Right forelimb (tissue), 1 donor: ENCODE results near the gene AMBRA1.

Experiments used
- DNase-seq: peaks from one replicate; pipeline ENCODE4 v3.0.0-alpha.2; 2018

The AMBRA1 gene

DNA sequence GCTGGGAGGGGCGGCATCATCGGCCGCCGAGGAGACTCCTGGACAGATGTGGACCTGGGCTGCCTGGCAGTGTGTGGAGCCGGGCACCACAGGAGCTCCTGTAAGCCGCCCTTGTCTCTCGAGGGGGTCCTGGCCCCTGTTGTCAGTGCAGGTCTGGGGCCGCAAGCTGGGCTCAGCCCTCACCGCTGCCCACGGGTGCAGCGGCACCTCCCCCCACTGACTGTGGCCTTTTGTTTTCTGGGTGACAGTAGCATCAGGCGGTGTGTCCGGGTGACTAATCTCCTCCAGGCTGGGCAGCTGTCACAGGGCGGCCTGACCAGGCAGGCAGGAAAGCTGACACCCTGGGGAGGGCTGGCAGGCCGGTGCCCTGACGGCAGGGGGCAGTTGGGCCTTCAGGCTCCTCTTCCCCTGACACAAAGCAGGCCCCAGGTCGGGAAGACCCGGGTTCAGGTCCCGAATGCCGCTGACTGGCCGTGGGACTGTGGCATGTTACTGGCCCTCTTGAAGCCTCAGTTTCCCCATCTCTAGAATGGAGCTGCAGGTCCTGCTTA, 230.3 kb downstream of the AMBRA1 start:
- DNase-seq: no peak

DNA sequence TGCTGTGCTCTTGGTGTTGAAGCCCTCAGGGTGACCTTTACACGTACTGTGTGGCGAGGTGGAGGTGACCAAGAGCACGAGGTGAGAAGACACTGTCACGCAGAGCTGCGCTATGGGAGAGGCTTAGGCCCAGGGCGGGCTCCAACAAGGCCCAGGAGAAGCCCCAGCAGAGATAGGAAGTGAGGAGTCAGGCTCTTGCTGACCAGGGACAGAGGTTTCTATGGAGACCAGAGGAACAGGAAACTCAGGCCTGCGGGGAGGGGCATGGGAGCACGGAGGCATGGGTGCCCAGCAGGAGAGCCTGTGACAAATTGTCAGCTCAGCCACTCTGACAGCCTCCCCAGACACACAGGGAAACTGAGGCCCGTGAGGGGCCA, 230.8 kb downstream of the AMBRA1 start:
- DNase-seq: no peak

DNA sequence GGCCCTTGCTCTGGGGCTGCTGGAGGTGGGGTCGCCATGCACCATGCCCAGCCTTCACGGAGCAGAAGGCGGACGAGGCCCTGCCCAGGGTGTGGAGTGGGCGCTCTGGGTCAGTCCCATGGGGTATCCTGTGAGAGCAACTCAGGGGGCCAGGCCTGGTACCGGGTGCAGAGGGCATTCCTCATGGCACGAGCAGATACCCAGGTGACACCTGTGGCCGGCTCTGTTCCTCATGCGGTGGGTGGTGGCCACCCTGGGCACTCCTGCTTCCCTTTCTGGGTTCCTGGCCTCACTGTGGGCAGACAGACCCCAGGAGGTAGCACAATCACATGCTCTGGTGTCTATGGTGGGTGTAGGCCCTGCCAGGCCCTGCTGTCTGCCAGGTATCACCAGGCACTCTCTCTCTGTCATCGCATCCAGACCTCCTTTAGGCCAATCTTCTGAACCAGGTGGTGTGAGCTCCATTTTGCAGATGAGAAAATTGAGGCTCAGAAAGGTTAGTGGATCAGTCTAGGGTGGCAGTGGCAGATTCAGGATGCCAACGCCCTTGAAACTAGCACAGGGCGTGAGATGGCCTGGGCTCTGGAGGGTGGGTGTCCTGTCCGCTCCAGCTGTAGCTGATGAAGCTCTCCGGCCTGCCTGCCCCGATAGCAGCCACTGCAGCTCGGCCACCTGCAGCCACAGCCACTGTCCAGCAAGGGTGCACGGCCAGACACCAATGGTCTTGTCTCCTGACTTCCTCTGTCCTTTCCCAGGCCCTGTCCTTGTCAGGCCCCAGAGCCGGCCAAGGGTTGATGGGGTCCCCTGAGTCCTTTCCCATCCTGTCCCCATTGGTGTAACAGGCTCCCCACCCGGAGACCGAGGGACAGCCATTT, 231.4 kb downstream of the AMBRA1 start:
- DNase-seq: no peak

DNA sequence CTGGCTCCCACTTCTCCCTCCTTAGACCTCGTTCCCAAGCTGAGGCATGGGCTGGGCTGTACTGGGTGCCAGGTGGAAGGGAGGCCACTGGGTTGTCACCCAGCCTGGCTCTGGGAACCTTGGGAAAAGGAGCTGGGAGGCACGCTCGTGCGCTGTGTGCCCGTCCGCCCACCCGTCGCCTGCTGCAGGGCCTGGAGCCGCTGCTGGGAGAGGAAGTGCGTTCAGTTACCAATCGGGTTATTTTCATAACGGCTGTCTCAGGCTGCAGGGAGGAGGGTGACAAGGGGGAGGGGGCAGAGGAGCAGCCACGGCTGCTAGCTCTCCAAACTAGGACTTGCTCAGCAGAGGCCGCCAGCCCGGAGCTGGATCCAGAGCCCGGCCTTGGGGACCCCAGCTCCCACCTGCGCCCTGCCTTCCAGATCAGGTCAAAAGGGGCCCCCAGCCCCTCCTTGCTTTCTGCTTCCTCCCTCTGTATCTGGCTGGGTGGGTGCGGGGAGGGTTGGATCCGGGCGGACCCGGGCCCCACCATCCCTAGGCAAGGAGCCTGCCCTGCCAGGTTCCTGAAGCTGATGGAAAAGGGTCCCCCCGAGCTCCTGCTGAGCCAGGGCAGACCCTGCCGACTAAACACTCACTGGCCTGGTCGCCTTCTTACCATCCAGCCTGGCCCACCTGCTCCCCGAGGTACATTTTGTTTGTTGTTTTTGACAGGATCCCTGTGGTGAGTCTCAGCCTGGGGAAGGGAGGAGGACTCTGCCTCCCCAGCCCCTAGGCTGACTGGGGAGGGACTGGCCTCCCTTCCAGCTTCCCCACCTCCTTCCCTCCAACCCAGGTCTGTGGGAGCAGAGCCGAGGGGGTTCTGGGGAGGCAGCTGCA, 232.3 kb downstream of the AMBRA1 start:
- peak; percentile 76 for DNase-seq

DNA sequence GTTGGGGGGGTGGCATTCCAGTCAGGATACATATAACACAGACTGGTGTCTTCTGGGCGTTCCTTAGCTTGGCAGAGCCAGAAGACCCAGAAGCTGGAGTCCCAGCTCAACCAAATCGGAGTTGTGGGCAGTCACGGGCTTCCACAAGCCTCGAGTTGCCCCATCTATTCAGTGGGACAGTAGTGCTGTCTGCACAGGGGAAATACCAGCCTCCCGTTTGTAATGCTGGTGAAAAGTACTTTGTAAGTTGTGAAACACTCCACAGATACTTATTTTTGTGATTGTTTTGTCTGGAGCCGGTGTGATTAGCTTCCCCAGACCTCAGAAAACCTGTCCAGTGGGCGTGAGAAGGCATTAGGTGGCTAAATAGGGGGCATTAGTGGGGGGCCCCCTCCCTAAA, 232.9 kb downstream of the AMBRA1 start:
- DNase-seq: no peak

DNA sequence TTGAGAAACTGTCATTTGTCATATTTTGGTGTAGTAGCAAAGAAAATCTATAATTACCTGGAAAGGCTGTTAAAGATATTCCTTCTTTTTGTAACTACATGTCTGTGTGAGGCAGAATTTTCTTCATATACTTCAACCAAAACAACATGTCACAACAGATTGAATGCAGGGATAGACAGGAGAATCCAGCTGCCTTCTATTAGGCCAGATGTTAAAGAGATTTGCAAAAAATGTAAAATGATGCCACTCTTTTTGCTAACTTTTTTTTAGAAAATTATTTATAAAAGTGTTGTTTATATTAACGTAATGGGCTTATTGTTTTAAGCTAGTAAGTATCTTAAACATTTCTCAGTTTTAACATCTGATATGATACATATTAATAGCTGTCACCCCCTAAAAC, 233.9 kb downstream of the AMBRA1 start:
- no peak for DNase-seq

DNA sequence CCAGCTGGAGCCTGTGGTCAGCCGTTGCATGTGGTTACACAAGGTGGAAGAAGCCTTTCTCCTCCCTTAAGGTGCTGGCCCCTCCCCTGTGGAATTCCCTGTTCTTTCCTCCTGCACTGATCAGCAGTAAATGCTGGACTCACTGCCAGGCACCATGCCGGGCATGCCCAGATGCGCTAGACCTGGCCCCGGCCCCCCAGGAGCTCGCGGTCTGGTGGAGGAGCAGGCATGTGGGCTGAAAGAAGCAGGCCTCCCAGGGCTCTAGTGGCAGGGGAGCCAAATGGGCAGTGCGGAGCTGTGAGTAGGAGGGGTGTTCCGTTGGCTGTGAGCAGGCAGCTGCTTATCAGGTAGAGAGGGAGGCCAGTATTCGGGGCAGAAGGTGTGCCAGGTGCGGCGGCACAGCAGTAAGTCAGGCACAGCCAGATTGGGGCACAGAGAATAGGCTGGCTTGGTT, 236.3 kb downstream of the AMBRA1 start:
- no peak for DNase-seq

DNA sequence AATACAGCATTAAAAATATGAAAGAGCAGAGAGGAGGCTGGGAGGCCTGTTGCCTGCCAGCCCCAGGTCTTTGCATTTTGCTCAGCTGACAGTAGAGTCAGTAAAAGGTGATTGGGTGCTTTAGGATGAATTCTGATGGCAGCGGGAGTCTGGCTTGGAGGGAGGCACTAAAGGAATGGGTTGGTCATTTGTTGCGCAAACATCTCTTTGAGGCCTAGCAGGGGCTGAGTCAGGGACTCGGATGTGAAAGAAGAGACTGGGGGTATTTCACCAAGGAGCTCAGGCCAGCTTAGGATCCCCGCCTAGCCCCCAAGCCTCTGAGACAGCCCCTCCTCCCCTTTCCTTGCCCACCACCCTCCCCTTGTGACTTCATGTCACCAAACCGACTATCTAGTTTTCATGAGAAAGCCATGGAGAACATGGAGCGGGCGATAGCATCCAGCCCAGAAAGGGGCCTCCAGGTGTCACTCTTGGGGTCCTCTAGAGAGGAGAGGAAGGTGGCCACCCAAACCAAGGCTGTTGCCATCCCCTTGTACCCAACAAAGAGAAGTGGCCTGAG, 236.8 kb downstream of the AMBRA1 start:
- DNase-seq: no peak

DNA sequence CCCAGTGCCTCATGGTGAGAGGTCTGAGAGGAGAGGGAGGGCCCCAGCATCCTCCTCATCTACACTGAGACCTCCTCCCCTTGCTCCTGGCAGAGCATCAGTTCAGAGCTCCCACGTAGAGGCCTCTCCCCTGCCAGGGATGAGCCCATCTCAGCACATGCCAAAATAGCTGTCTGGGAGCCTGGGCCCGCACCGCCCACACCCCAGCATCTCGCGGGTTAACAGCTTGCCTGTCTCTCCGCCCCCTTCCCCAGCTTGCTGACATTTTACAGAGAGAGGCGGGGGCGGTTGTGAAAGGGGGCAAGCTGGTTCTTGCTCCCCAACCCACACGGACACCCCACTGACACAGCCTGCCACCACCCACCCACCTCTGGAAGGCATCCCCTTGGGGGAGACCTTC, 240.1 kb downstream of the AMBRA1 start:
- DNase-seq: no peak

DNA sequence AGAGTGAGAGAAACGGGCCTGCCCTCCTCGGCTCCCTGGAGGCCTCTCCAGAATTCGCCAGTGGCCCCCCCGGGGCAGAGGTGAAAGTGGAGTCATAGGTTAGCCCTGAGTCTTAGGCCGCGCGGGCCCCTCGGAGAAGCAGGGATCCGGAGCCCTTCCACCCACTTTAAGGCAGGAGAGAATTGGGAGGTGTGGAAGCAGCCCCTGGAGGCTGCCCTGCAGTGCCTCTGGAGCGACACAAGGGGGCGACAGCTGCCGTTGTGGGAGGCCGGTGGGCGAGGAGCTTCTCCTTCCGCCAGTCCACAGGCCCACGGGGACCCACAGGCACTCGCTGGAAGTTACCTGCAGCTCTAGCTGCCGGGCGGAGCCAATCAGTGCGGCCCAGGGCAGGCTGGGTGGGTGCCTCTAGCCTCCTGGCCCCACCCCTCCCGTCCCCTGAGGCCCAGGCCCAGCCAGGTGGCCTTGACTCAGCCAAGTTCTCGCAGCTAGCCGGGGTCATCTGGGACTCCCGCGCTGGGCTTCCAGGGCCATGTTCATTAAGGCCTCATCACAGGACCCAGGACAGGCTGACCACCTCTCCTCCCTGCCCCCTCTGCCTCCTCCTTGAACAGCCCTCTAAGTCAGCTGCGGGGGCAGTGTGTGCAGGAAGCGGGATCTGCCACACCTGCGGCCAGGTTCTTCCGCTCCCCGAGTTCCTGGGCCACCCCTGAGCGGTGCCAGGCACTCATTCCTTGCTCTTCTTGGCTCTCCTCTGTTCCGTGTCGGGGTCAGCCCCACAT, 241.6 kb downstream of the AMBRA1 start:
- DNase-seq: no peak

DNA sequence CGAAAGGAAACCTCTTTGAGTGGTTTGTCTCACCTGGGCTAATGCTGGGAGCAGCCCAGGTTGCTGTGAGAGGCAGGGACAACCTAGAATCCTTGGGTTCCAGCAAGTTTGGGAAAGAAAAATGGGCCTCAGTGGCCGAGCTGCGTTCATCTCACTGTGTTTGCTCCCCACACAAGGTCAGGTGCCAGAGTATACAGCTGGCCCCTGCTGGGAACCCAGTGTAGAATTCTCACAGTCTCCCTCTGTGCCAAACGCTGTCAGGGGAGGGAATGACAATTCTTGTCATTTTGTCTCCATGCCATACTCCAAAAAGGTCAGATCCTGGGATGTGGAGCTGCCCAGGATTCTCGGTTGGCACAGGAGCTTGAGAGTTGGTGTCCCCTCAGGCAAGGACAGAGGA, 242.2 kb downstream of the AMBRA1 start:
- DNase-seq: no peak

DNA sequence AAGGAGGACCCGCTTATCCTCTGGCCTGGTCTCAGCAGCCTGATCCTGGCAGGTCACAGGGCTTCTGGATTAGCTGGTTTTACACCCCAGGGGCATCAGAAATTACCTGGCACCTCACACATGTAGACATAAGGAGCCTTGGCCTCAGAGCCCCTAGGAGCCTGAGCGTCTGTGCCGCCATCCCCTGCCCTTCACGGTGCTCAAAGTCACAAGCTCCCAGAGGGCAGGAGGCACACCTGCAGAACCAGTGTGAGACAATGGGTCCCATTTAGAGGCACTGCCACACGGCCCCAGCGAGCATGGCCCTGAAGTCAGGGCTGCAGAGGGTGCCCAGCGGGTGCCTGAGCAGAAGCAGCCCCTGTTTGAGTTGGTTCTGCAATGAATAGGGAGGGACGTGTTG, 242.7 kb downstream of the AMBRA1 start:
- DNase-seq: no peak

DNA sequence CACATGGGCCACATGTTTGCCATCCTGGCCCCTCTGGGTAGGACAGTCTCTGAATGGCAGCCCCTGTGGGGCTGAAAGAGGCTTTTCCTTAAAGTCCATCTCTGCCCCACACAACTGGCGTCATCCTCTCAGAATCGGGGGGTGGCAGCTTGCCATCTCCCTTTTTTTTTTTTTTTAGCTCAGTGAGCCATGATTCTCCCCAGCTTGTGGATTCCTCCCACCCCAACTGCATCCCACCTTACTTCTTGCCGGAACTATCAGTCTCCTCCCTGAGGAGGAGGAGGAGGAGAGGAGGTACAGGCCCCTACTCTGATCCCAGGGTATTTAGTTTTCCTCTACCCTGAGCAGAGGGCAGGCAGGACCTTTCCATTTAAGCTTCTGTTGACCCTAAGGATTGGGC, 243.1 kb downstream of the AMBRA1 start:
- no peak for DNase-seq

DNA sequence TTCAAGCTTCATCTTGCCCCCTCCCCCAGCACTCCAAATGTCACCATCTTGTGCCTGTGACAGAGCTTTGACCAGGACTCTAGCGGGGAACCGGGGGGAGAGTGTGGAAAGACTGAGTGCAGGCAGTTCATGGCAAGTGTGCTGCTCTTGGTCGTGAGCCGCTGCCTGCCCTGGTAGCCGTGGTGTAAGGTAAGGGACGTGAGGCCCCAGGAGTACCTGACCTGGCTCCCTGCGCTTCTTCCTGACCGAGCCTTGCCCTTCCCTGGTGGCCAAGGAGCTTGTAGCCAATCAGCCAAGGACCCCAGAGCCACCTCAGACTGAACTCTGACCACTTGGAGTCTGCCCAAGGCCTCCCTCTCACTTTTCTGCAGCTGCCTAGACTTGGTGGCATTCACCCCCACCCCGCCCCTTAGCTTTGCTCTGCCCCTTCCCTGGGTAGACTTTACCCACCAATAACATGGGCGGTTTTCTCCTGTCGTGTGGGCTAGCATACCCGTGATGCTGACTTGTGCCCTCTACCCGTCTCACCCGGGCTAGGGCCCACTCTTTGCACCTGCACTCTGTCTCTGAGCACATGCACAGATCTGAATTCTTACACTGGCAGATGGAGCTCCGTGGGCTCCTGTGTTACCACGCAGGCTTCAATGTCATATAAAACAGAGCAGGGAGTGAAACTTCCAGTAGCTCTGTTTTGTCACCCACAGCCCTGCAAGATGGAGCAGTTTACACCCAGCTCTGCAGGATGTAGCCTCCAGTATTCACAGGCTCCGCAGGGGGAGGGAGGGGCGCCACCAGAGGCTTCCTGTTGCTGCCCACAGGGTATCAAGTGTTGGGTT, 245.0 kb downstream of the AMBRA1 start:
- no peak for DNase-seq

DNA sequence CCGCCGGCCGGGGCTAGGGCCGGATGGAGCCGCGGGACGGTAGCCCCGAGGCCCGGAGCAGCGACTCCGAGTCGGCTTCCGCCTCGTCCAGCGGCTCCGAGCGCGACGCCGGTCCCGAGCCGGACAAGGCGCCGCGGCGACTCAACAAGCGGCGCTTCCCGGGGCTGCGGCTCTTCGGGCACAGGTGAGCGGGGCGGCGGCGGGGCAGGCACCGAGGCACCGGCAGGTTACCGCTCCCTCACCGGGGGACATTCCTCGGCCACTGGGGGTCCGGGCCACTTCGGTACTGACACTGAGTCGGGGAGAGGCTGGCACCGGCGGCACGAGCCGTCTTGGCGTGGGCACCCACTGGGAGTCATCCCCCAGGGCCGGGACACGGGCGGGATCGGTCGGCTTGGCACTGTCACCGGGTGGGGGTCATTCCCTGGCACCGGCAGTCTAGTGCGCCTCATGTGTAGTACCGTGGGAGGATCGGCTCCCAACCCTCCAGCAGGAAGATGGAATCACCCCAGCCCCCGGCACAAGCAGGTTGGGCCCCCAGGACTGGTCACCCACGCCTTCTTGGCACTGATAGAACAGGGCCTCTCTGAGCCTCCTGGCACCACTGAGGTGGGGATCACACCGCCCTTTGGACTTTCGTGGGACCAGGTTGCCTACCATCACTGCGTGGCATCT, 246.0 kb downstream of the AMBRA1 start:
- DNase-seq: no peak

DNA sequence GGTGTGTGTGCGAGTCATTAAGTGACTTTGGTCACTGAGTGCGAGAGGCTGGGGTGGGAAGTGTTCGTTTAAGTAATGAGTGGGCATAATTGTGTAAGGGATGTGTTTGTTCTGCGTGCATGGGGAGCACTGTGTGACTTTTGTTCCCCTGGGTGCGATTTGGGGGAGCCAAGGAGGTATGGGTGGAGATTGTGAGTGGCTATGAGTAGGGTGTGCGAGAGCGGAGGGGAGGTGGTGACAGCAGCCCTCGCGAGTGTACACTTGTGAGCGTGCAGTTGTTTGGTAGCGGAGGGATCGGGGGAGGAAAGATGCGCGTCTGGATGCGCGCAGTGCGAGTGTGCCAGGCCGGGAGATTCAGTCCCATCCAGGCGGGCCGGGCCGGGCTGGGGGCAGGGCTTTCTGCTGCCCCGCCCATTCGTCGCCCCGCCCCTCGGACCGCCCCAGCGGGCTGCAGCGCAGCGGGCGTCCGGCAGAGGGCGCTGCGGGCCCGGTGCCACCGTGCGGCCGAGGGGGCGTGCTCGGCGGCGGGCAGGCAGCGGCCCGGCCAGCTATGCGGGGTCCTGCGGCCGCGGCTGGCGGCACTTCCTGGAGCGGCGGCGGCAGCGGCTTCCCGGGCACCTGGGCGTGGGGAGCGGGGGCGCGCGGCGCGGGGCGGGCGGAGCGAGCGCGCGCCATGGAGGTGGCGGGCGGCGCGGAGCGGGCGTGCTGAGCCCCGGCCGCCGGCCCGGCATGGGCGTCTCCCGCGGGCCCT, 246.8 kb downstream of the AMBRA1 start, which contains the start of gene DGKZ:
Gene DGKZ (plus strand): TSS at position 578 of the 751 bp plus-strand sequence. CDS start 197 bp downstream, outside the sequence.
- peak; percentile 92 for DNase-seq
